Hepatocyte (in vitro differentiated cells): ENCODE data around the gene PERM1.

Experiments
- EZH2phosphoT487 ChIP-seq: fragments of 200-600 bp; sonication (generic); IDR thresholded peaks from one replicate; pipeline ENCODE4 v1.6.1; 2018; ENCODE audit warnings: antibody characterized with exemption, mild to moderate bottlenecking, low read depth, moderate library complexity; ENCODE audit not compliant: unreplicated experiment, severe bottlenecking
- TF ChIP-seq, protein P1 (sequence below): fragments of 200-600 bp; sonication (generic); IDR thresholded peaks from 2 replicates; pipeline ENCODE4 v1.5.1; 2016; ENCODE audit warnings: antibody characterized with exemption, mild to moderate bottlenecking; ENCODE audit not compliant: poor library complexity

GRCh38 chr1:1006305-1007159, 24.6 kb upstream of the PERM1 start:
- TF ChIP-seq, protein P1, sequence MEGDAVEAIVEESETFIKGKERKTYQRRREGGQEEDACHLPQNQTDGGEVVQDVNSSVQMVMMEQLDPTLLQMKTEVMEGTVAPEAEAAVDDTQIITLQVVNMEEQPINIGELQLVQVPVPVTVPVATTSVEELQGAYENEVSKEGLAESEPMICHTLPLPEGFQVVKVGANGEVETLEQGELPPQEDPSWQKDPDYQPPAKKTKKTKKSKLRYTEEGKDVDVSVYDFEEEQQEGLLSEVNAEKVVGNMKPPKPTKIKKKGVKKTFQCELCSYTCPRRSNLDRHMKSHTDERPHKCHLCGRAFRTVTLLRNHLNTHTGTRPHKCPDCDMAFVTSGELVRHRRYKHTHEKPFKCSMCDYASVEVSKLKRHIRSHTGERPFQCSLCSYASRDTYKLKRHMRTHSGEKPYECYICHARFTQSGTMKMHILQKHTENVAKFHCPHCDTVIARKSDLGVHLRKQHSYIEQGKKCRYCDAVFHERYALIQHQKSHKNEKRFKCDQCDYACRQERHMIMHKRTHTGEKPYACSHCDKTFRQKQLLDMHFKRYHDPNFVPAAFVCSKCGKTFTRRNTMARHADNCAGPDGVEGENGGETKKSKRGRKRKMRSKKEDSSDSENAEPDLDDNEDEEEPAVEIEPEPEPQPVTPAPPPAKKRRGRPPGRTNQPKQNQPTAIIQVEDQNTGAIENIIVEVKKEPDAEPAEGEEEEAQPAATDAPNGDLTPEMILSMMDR, result no peak
- TF ChIP-seq EZH2phosphoT487, result no peak
